Subcutaneous adipose tissue (tissue), 4 donors: ENCODE measurements around the gene MUCL3. TPM values are rescaled to one million over a fixed set of nuclear protein-coding genes. Genes with fewer than 3 reads are reported as not detected.

Source experiments
- CTCF ChIP-seq: fragments of 450-650 bp; IDR thresholded peaks from one replicate; pipeline ENCODE4 v1.5.1; 2016; ENCODE audit warnings: low read depth, mild to moderate bottlenecking, control low read depth, antibody characterized with exemption, moderate library complexity
- total RNA-seq, 4 donors: library from RNA; depleted of rRNA; stranded (reverse); fragments of >200 nt; gene quantifications; one replicate each; pipeline ENCODE4 v1.1.0, GENCODE V29; 2016

The MUCL3 gene
- total RNA-seq, 4 donors from 2014 or later = not detected

- no peak for TF ChIP-seq CTCF
These were observed 12.1 kb upstream of the MUCL3 start for GRCh38 chr6:30928677-30929076.

GRCh38 chr6:30930506-30930905 is 10.3 kb upstream of the MUCL3 start:
- TF ChIP-seq CTCF = no peak

GRCh38 chr6:30931272-30931671 is 9.5 kb upstream of the MUCL3 start:
- no peak for TF ChIP-seq CTCF

GRCh38 chr6:30931969-30932645 is 8.7 kb upstream of the MUCL3 start, which contains the start of gene SFTA2:
Gene SFTA2, minus strand, starts transcription at chr6:30932170. Its CDS starts 74 bp downstream, at chr6:30932096.
- no peak for TF ChIP-seq CTCF

GRCh38 chr6:30932665-30933365 is 8.0 kb upstream of the MUCL3 start:
- TF ChIP-seq CTCF = no peak

- no peak for TF ChIP-seq CTCF
These were observed 5.8 kb upstream of the MUCL3 start for GRCh38 chr6:30935018-30935417.

GRCh38 chr6:30937265-30937664 is 3.5 kb upstream of the MUCL3 start:
- TF ChIP-seq CTCF = no peak
